BJ (cell line): ENCODE data around the gene STK4. TPM values are rescaled to one million over a fixed set of nuclear protein-coding genes. Genes with fewer than 3 reads are reported as not detected.
A peak's percentile ranks its signal among the peaks of the same experiment; 100 is the strongest.

ENCODE experiments used
- CTCF ChIA-PET: fragments of 350-600 bp; formaldehyde crosslinking; extraction: SDS; loops from one replicate; lab custom pipeline; 2021; ENCODE audit warnings: antibody characterized with exemption, inconsistent platforms; lab: Yijun Ruan, JAX
- POLR2A ChIA-PET: fragments of 300-600 bp; sonication (Branson Sonifier 250); formaldehyde crosslinking; extraction: SDS; loops from one replicate; lab custom pipeline; 2021; ENCODE audit warnings: antibody characterized with exemption; lab: Charles Lee
- DNase-seq: peaks from one replicate; pipeline ENCODE4 v3.0.0-alpha.2; 2011; ENCODE audit warnings: low read depth
- H3K27me3 ChIP-seq: 2 replicates; pipeline ENCODE4 v1.6.0; 2011; ENCODE audit warnings: low read length; ENCODE audit not compliant: control insufficient read depth, insufficient read depth
- H3K36me3 ChIP-seq: 2 replicates; pipeline ENCODE4 v1.5.1; 2011; ENCODE audit warnings: low read length; ENCODE audit not compliant: control insufficient read depth, insufficient read depth
- H3K4me3 ChIP-seq: 2 replicates; pipeline ENCODE4 v1.5.1; 2011; ENCODE audit warnings: low read depth, mild to moderate bottlenecking, control low read depth, low read length
- polyA minus RNA-seq: library from RNA; depleted of rRNA, polyadenylated mRNA; stranded (reverse); fragments of >200 nt; gene quantifications from 2 replicates; pipeline ENCODE4 v1.2.3, GENCODE V29; 2011; rRNA and poly(A)+ RNA removed
- polyA plus RNA-seq: library from polyadenylated mRNA; depleted of rRNA; stranded (reverse); fragments of >200 nt; gene quantifications from 2 replicates; pipeline ENCODE4 v1.2.3, GENCODE V29; 2011; rRNA removed
- TF ChIP-seq, protein P1 (sequence below): IDR thresholded peaks from 2 replicates; pipeline ENCODE4 v1.5.1; 2011; ENCODE audit warnings: low read depth, mild to moderate bottlenecking, control low read depth, inconsistent platforms, low read length, moderate library complexity; ENCODE audit not compliant: insufficient read depth

STK4 gene
- polyA plus RNA-seq (12.4 and 19.9 TPM in 2 replicates), polyA minus RNA-seq (14.9 and 16.0 TPM in 2 replicates)

GRCh38 chr20:44966030-44966961 is at the start of gene STK4:
STK4 (plus strand) TSS chr20:44966512; CDS start chr20:44966569, 57 bp downstream.
- Histone ChIP-seq H3K36me3 (no peaks in the 10 kb centered on the region), H3K4me3 (peak within 1 kb of the TSS; percentile 96), H3K27me3 (no peaks in the 10 kb centered on the region)
- CTCF ChIA-PET, result interaction anchor here (0.8 to 1.5 kb wide), 5 partner anchors 29 to 327 kb away, joined by 3 to 4 read pairs (median 3); no protein-coding TSS in a partner anchor
- POLR2A ChIA-PET, result no interaction called here
- TF ChIP-seq, protein P1, sequence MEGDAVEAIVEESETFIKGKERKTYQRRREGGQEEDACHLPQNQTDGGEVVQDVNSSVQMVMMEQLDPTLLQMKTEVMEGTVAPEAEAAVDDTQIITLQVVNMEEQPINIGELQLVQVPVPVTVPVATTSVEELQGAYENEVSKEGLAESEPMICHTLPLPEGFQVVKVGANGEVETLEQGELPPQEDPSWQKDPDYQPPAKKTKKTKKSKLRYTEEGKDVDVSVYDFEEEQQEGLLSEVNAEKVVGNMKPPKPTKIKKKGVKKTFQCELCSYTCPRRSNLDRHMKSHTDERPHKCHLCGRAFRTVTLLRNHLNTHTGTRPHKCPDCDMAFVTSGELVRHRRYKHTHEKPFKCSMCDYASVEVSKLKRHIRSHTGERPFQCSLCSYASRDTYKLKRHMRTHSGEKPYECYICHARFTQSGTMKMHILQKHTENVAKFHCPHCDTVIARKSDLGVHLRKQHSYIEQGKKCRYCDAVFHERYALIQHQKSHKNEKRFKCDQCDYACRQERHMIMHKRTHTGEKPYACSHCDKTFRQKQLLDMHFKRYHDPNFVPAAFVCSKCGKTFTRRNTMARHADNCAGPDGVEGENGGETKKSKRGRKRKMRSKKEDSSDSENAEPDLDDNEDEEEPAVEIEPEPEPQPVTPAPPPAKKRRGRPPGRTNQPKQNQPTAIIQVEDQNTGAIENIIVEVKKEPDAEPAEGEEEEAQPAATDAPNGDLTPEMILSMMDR, result peak; percentile 65
- DNase-seq, result peak; percentile 57

GRCh38 chr20:44916586-44916985 is 49.7 kb upstream of the STK4 start:
- DNase-seq, result no peak
- no peaks in the 10 kb centered on the region for H3K27me3 ChIP-seq
- ChIA-PET POLR2A (no interaction called here), CTCF (interaction anchor here (2.1 kb wide), 1 partner anchor 9 kb away, joined by 5 read pairs; no protein-coding TSS in a partner anchor)
- no peak overlapping the region for H3K4me3 ChIP-seq
- TF ChIP-seq, protein P1, result no peak
- H3K36me3 ChIP-seq, result peaks cover 11% of the 10 kb centered on the region

GRCh38 chr20:44917399-44917798 is 48.9 kb upstream of the STK4 start:
- Histone ChIP-seq H3K27me3 (no peaks in the 10 kb centered on the region), H3K4me3 (no peak overlapping the region), H3K36me3 (peaks cover 11% of the 10 kb centered on the region)
- ChIA-PET CTCF (interaction anchor here (0.6 to 2.1 kb wide), 2 partner anchors 8 to 13 kb away, joined by 3 to 5 read pairs; no protein-coding TSS in a partner anchor), POLR2A (no interaction called here)
- TF ChIP-seq, protein P1, result no peak
- DNase-seq, result no peak

DNA sequence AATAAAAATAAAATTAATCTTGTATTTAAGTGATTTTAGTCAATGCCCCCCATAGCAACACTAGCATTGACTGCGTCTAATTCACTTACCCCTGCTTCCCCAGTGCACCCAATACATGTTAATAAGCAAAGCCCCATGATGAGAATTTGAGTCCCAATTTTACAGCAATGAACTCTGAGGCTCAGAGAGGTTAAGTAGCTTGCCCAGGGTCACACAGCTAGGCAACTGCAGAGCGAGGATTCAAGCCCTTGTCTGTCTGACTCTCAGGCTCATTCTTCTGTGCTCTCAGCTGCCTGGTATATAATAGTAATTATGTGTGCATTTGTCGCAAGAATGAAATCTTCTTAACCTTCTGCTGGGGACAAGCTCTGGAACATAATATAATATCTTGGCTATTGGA is 48.0 kb upstream of the STK4 start:
- H3K36me3 ChIP-seq, result peaks cover 7% of the 10 kb centered on the region
- H3K4me3 ChIP-seq, result no peak overlapping the region
- H3K27me3 ChIP-seq, result no peaks in the 10 kb centered on the region
- CTCF ChIA-PET, result no interaction called here
- TF ChIP-seq, protein P1, result no peak
- DNase-seq, result no peak
- POLR2A ChIA-PET, result no interaction called here

- H3K4me3 ChIP-seq, result no peak overlapping the region
- CTCF ChIA-PET, result no interaction called here
- peaks cover 9% of the 10 kb centered on the region for H3K36me3 ChIP-seq
- POLR2A ChIA-PET, result no interaction called here
- no peak for DNase-seq
- TF ChIP-seq, protein P1, result no peak
- no peaks in the 10 kb centered on the region for H3K27me3 ChIP-seq
Measured at GRCh38 chr20:44918761-44919160, 47.6 kb upstream of the STK4 start.
